UCSD-AML1 (cell line): Measurements from ENCODE around the gene DHDH.
"Not testable (repeated sequence)": the region's sequence is repeated elsewhere in the genome, so short reads cannot be mapped to it uniquely, and the experiment has no call there.

Experiments
- DNase-seq: peaks from one replicate; lab custom pipeline; 2025; ENCODE audit not compliant: unreplicated experiment; lab: John Stamatoyannopoulos, UW

Gene DHDH

GRCh38 chr19:48915757-48916156, 17.7 kb upstream of the DHDH start:
- no peak for DNase-seq

GRCh38 chr19:48918071-48918470, 15.4 kb upstream of the DHDH start:
- no peak for DNase-seq

DNA sequence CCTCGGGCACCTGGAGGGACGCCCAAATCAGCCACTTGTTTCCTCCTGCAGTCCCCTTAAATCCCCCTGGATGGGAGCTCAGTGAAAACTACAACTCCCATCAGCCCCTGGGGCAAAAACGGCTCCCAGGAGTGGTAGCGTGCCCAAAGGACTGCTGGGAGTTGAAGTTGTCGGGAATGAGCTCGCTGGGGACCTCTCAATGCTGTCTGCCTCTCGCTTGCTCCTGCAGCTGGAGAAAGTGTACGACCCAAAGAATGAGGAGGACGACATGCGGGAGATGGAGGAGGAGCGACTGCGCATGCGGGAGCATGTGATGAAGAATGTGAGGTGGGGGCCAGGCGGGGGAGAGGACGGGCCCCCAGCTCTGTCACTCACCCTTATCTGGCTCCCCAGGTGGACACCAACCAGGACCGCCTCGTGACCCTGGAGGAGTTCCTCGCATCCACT, 14.7 kb upstream of the DHDH start:
- no peak for DNase-seq

DNA sequence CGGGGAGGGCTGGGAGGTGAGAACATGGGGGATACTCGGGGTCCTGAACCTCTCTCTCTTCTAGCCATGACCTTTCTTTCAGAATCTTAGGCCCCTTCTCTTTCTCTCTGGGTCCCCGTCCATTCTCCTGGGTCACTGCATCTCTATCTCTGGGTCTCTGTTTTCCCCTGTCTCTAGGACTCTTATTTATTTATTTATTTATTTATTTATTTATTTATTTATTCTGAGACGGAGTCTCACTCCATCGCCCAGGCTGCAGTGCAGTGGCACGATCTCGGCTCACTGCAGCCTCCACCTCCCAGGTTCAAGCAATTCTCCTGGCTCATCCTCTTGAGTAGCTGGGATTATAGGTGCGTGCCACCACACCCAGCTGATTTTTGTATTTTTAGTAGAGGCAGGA, 14.2 kb upstream of the DHDH start:
- DNase-seq: not testable (repeated sequence)

- DNase-seq: no peak
These were observed 12.6 kb upstream of the DHDH start for GRCh38 chr19:48920949-48921348.

- DNase-seq: no peak
These were observed 11.6 kb upstream of the DHDH start for GRCh38 chr19:48921721-48922500.

DNA sequence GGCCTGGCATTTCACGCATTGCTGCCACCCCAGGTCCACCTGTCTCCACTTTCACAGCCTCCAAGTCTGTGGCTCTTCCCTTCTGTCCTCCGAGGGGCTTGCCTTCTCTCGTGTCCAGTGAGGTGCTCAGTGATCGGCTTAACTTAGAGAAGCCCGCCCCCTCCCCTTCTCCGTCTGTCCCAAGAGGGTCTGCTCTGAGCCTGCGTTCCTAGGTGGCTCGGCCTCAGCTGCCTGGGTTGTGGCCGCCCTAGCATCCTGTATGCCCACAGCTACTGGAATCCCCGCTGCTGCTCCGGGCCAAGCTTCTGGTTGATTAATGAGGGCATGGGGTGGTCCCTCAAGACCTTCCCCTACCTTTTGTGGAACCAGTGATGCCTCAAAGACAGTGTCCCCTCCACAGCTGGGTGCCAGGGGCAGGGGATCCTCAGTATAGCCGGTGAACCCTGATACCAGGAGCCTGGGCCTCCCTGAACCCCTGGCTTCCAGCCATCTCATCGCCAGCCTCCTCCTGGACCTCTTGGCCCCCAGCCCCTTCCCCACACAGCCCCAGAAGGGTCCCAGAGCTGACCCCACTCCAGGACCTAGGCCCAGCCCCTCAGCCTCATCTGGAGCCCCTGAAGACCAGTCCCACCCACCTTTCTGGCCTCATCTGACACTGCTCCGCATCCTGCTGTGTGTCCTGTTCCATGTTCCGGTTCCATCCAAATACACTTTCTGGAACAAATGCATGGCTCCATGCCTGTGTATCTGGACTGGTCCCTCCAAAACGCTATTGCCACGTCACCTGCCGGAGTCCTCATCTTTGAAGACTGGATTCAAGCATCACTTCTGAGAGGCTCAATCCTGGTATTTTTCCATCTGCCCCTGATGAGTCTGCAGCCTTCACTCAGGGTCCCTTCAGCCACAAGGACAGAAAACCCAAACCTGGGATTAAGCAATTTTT, 10.7 kb upstream of the DHDH start:
- DNase-seq: no peak

DNA sequence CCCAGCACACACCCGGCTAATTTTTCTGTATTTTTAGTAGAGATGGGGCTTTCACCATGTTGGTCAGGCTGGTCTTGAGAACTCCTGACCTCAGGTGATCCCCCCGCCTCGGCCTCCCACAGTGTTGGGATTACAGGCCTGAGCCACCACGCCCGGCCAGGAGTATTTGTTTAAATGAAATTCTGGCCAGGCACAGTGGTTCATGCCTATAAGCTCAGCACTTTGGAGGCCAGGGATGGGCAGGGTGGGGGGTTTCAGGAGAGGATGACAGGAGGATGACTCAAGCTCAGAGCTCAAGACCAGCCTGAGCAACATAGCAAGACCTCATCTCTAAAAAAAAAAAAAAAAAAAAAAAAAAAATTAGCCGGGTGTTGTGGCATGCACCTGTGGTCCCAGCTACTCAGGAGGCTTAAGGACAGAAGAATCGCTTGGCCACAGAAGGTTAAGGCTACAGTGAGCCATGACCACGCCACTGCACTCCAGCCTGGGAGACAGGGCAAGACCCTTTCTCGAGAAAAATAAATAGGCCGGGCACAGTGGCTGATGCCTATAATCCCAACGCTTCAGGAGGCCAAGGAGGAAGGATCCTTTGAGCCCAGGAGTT, 8.2 kb upstream of the DHDH start:
- no peak for DNase-seq

- not testable (repeated sequence) for DNase-seq
These were observed 7.6 kb upstream of the DHDH start for GRCh38 chr19:48925890-48926289.

- DNase-seq: no peak
These were observed 6.6 kb upstream of the DHDH start for GRCh38 chr19:48926909-48927308.

GRCh38 chr19:48927692-48928091, 5.8 kb upstream of the DHDH start:
- not testable (repeated sequence) for DNase-seq

GRCh38 chr19:48928164-48929025, 5.1 kb upstream of the DHDH start:
- DNase-seq: no peak

- DNase-seq: no peak
These were observed 1.3 kb downstream of the DHDH start for GRCh38 chr19:48934837-48935236.

GRCh38 chr19:48935864-48936263, 2.4 kb downstream of the DHDH start:
- DNase-seq: no peak

- DNase-seq: no peak
These were observed 4.8 kb downstream of the DHDH start for GRCh38 chr19:48938256-48938655.

DNA sequence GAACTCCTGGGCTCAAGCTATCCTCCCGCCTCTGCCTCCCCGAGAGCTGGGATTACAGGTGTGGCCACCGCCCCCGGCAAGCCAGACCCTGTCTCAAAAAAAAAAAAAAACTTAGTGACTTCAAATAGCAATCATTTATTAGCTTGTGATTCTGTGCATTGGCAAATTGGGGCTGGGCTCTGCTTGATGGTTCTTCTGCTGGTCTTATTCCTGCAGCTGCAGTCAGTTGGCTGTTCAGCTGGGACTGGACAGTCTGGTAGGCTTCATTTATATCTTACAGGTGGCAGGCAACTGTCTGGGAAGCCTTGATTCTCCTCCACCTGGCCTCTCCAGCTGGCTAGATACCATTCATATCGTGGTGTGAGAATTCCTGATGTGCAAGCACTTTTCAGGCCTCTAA, 7.4 kb downstream of the DHDH start:
- DNase-seq: no peak

DNA sequence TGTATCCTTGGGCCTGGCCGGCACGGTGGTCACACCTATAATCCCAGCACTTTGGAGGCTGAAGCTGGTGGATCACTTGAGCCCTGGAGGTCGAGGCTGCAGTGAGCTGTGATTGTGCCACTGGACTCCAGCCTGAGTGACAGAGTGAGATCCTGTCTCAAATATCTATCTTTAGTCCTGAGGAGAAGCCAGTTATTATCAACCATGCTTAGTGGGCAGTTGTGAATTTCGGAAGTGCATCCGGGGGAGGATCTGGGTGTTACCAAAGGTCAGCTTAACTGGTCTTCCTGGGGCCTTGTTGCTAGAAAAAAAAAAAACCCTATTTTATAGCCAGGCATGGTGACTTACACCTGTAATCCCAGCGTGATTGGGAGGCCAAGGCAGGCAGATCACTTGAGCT, 9.6 kb downstream of the DHDH start:
- no peak for DNase-seq

GRCh38 chr19:48945415-48945814, 11.9 kb downstream of the DHDH start:
- DNase-seq: no peak

GRCh38 chr19:48945817-48946216, 12.3 kb downstream of the DHDH start:
- DNase-seq: no peak

GRCh38 chr19:48946463-48947257, 13.2 kb downstream of the DHDH start:
- DNase-seq: no peak
